Esophagus muscularis mucosa (tissue), 3 donors: ENCODE data around the gene DCK.

Source experiments
- EP300 ChIP-seq: sonication (generic); formaldehyde crosslinking; IDR thresholded peaks from one replicate; pipeline ENCODE4 v1.6.1; 2017; ENCODE audit warnings: antibody characterized with exemption
- POLR2AphosphoS5 ChIP-seq, 2 donors: sonication (generic); formaldehyde crosslinking; IDR thresholded peaks; one replicate each; pipeline ENCODE4 v1.6.1; 2017; ENCODE audit warnings: antibody characterized with exemption in 2 of 2

GRCh38 chr4:71064521-71064920 is 71.1 kb downstream of the DCK start:
- TF ChIP-seq EP300: no peak
- no peak for TF ChIP-seq POLR2AphosphoS5 (IDR thresholded peaks at IDR 0.05)
